Activated CD8-positive, alpha-beta memory T cell treated with anti-CD3 and anti-CD28 coated beads, Interleukin-2, amount 50 U/mL, for 1 hour (primary cell): ENCODE data around the gene E2F8.
A peak's percentile ranks its signal among the peaks of the same experiment; 100 is the strongest.
"Not testable (repeated sequence)": the region's sequence is repeated elsewhere in the genome, so short reads cannot be mapped to it uniquely, and the experiment has no call there.

ENCODE experiments used
- DNase-seq: peaks from one replicate; pipeline ENCODE4 v3.0.0-alpha.2; 2020; ENCODE audit errors: extremely low read depth

The E2F8 gene

GRCh38 chr11:19240420-19241259 lies at the start of gene E2F8:
TSS of gene E2F8 (minus strand) at chr11:19240945. CDS start at chr11:19240121, 824 bp downstream.
- DNase-seq: peak; percentile 16

- DNase-seq: no peak
Measured at GRCh38 chr11:19290356-19290755, 49.6 kb upstream of the E2F8 start.

- DNase-seq: no peak
Measured at GRCh38 chr11:19288256-19288655, 47.5 kb upstream of the E2F8 start.

GRCh38 chr11:19286411-19286810 lies 45.7 kb upstream of the E2F8 start:
- DNase-seq: no peak

- no peak for DNase-seq
Measured at GRCh38 chr11:19284881-19285280, 44.1 kb upstream of the E2F8 start.

GRCh38 chr11:19283991-19284390 lies 43.2 kb upstream of the E2F8 start:
- DNase-seq: no peak

GRCh38 chr11:19281555-19281954 lies 40.8 kb upstream of the E2F8 start:
- DNase-seq: no peak

GRCh38 chr11:19281041-19281440 lies 40.3 kb upstream of the E2F8 start:
- DNase-seq: no peak

- no peak for DNase-seq
Measured at GRCh38 chr11:19279451-19279850, 38.7 kb upstream of the E2F8 start.

GRCh38 chr11:19276859-19277808 lies 36.4 kb upstream of the E2F8 start:
- no peak for DNase-seq

GRCh38 chr11:19275496-19275895 lies 34.8 kb upstream of the E2F8 start:
- no peak for DNase-seq

GRCh38 chr11:19273219-19273618 lies 32.5 kb upstream of the E2F8 start:
- DNase-seq: not testable (repeated sequence)

GRCh38 chr11:19268909-19269308 lies 28.2 kb upstream of the E2F8 start:
- no peak for DNase-seq

GRCh38 chr11:19267567-19267966 lies 26.8 kb upstream of the E2F8 start:
- no peak for DNase-seq

GRCh38 chr11:19263333-19263732 lies 22.6 kb upstream of the E2F8 start:
- no peak for DNase-seq

- no peak for DNase-seq
Measured at GRCh38 chr11:19259487-19260345, 19.0 kb upstream of the E2F8 start.

- no peak for DNase-seq
Measured at GRCh38 chr11:19258641-19259230, 18.0 kb upstream of the E2F8 start.

- not testable (repeated sequence) for DNase-seq
Measured at GRCh38 chr11:19254441-19254840, 13.7 kb upstream of the E2F8 start.

GRCh38 chr11:19253817-19254216 lies 13.1 kb upstream of the E2F8 start:
- DNase-seq: no peak

GRCh38 chr11:19253153-19253745 lies 12.5 kb upstream of the E2F8 start:
- no peak for DNase-seq
